Measurements from ENCODE around the gene PHLPP1.
A peak's percentile ranks its signal among the peaks of the same experiment; 100 is the strongest.

The PHLPP1 gene

GRCh38 chr18:63002305-63002704 is 287.0 kb downstream of the PHLPP1 start:
- TF ChIP-seq CTCF (IDR thresholded peaks at IDR 0.05) = no peak

- no peak for TF ChIP-seq CTCF (IDR thresholded peaks at IDR 0.05)
Observed at GRCh38 chr18:63002803-63003445, 287.6 kb downstream of the PHLPP1 start.

GRCh38 chr18:63003899-63004298 is 288.6 kb downstream of the PHLPP1 start:
- no peak for TF ChIP-seq CTCF (IDR thresholded peaks at IDR 0.05)

GRCh38 chr18:63004466-63005089 is 289.2 kb downstream of the PHLPP1 start:
- TF ChIP-seq CTCF (IDR thresholded peaks at IDR 0.05) = no peak

GRCh38 chr18:63005306-63005705 is 290.0 kb downstream of the PHLPP1 start:
- no peak for TF ChIP-seq CTCF (IDR thresholded peaks at IDR 0.05)

GRCh38 chr18:63007231-63007630 is 291.9 kb downstream of the PHLPP1 start:
- no peak for TF ChIP-seq CTCF (IDR thresholded peaks at IDR 0.05)

- peak; percentile 80 for TF ChIP-seq CTCF (IDR thresholded peaks at IDR 0.05)
Observed at GRCh38 chr18:63016270-63016669, 300.9 kb downstream of the PHLPP1 start.

Measured in LNCAP (cell line).